ENCODE results near the gene DENND1A.

DENND1A gene

GRCh38 chr9:123390337-123391135, 539.4 kb downstream of the DENND1A start:
- DNase-seq (ENCODE audit: low read depth) = no peak

- DNase-seq (ENCODE audit: low read depth) = no peak
Observed at GRCh38 chr9:123389698-123390097, 540.2 kb downstream of the DENND1A start.

GRCh38 chr9:123389070-123389469, 540.9 kb downstream of the DENND1A start:
- no peak for DNase-seq (ENCODE audit: low read depth)

- no peak for DNase-seq (ENCODE audit: low read depth)
Observed at GRCh38 chr9:123387686-123388085, 542.2 kb downstream of the DENND1A start.

- DNase-seq (ENCODE audit: low read depth) = no peak
Observed at GRCh38 chr9:123383512-123384170, 546.3 kb downstream of the DENND1A start.

GRCh38 chr9:123382653-123383511, 547.0 kb downstream of the DENND1A start:
- DNase-seq (ENCODE audit: low read depth) = no peak

- DNase-seq (ENCODE audit: low read depth) = no peak
Observed at GRCh38 chr9:123380852-123381705, 548.8 kb downstream of the DENND1A start.

GRCh38 chr9:123378956-123379660, 550.8 kb downstream of the DENND1A start:
- DNase-seq (ENCODE audit: low read depth) = no peak

GRCh38 chr9:123378025-123378424, 551.9 kb downstream of the DENND1A start:
- no peak for DNase-seq (ENCODE audit: low read depth)

GRCh38 chr9:123377211-123377971, 552.5 kb downstream of the DENND1A start:
- no peak for DNase-seq (ENCODE audit: low read depth)

GRCh38 chr9:123376218-123377071, 553.5 kb downstream of the DENND1A start:
- no peak for DNase-seq (ENCODE audit: low read depth)

- DNase-seq (ENCODE audit: low read depth) = no peak
Observed at GRCh38 chr9:123375469-123376132, 554.3 kb downstream of the DENND1A start.

GRCh38 chr9:123373946-123374345, 556.0 kb downstream of the DENND1A start:
- DNase-seq (ENCODE audit: low read depth) = no peak

GRCh38 chr9:123373447-123373923, 556.4 kb downstream of the DENND1A start:
- DNase-seq (ENCODE audit: low read depth) = no peak

- DNase-seq (ENCODE audit: low read depth) = no peak
Observed at GRCh38 chr9:123372766-123373446, 557.0 kb downstream of the DENND1A start.

GRCh38 chr9:123371805-123372590, 557.9 kb downstream of the DENND1A start:
- no peak for DNase-seq (ENCODE audit: low read depth)

GRCh38 chr9:123371228-123371584, 558.7 kb downstream of the DENND1A start:
- DNase-seq (ENCODE audit: low read depth) = no peak

Data from activated T-helper 9 cell treated with anti-CD3 and anti-CD28 coated beads, Interleukin-2, amount 50 U/mL, for 16 hours (primary cell).